HG03342 (cell line): Measurements from ENCODE around the gene DNAJB11.

ENCODE experiments used
- ATAC-seq: cut with Tn5 transposase; IDR thresholded peaks from one replicate; pipeline ENCODE4 v1.9.1; 2021; ENCODE audit warnings: mild to moderate bottlenecking, moderate library complexity; ENCODE audit not compliant: unreplicated experiment

DNAJB11 gene

DNA sequence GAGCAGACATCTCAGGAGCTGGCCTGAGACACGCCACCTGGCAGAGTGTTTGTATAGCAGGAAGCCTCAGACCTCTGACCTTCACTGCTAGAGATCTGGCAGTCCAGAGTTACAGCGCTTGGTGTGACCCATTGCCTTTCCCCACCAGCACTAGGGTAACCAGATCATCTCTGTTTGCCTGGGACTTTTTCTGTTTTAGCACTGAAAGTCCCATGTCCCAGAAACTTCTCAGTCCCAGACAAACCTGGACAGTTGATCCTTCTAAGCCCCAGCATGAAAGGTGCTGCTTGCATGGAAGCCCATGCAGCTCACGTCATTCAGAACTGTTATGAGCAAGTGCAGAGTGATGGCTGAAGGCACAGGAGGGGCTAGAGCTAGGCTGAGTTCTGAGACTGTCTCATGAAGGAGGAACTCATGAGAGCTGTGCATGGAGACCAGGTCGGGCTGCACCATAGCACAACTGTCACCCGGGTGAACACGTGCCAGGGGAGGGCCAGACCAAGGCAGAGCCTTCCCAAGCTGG is 24.1 kb downstream of the DNAJB11 start:
- ATAC-seq, result no peak

DNA sequence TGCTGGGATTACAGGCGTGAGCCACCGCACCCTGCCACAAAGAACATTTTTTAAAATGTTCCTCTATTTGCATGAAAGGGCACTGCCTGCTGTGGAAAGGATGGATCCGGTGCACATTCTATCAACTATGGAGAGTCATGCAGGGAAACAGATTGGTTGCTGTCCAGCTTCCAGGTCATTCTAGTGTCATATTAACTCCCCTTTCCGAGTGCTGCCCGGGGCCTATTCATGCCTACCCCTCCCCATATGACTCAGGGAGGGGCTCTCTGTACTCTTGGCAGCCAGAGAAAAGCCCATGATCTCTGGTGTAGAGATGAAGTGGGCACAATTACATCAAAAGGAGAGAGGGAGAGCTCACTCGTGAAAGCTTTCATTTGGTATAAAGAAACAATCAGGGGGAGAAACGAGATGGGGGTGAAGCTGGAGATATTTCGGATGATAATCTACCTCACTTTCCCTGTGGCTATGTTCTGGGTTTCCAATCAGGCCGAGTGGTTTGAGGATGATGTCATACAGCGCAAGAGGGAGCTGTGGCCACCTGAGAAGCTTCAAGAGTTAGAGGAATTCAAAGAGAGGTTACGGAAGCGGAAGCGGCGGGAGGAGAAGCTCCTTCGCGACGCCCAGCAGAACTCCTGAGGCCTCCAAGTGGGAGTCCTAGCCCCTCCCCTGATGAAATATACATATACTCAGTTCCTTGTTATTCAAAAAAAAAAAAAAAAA is 26.2 kb downstream of the DNAJB11 start:
- no peak for ATAC-seq

DNA sequence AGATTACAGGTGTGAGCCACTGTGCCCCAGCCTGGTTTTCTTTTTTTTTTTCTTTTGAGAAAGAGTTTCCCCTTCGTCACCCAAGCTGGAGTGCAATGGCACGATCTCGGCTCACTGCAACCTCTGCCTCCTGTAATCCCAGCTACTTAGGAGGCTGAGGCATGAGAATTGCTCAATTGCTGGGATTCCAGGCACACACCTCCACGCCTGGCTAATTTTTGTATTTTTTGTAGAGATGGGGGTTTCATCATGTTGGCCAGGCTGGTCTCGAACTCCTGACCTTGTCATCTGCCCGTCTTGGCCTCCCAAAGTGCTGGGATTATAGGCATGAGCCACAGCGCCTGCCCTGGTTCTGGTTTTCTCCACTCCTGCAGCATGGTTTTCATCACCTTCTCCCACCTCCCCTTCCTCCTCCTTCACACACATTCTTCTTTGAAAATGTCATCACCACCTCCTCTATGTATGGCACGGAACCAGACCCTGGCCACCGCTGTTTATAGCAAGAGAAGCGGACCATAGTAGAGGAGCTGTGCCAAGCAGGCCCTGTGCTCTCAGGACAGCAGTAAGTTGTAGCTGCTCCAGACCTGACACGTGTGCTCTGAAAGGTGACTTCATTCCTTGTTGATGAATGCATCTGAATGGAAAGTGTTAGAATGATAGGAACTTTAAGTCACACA is 27.7 kb downstream of the DNAJB11 start:
- ATAC-seq, result no peak

DNA sequence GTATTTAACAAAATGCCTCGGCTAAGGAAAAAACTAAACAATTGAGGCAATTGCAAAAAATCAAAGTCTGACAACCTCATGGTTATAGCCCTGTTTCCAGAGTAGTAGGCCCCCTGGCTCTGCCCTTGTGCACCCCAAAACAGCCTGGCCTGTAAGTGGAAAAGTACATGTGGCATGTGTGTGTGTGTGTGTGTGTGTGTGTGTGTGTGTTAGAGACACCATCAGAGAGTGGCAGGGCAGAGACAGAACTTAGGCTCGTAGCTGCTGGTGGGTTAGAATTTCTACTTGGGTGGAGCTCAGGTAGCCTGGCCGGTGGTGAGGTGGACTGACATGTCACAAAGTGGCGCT is 28.2 kb downstream of the DNAJB11 start:
- no peak for ATAC-seq

DNA sequence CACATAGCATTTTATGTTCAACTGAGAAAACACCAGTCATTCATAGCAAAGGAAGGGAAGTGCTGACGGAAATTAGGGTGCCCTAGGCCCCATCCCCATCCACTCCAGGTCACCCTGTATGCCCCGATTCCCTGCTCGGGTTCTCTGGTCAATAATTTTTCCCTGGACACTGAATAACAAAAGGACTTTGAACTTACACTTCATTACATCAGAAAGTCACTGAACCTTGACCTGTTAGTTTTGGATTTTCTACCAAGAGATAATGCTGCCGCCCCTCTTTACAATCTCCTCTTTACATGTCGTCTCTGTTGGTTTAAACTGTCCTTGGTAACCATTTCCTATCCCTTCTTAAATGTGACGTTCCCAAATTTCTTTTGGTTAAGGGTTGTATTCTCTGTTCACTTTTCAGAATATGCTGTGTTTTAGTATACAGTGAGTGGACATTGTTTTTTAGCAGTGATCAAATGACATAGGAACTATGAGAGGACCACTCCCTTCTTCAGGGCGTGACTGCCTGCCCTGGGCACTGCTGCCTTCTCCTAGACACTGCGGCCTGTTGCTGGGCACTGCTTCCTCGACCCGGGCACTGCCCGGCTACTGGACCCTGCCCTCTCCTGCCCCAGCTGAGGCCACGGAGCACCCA is 28.7 kb downstream of the DNAJB11 start:
- ATAC-seq, result no peak

DNA sequence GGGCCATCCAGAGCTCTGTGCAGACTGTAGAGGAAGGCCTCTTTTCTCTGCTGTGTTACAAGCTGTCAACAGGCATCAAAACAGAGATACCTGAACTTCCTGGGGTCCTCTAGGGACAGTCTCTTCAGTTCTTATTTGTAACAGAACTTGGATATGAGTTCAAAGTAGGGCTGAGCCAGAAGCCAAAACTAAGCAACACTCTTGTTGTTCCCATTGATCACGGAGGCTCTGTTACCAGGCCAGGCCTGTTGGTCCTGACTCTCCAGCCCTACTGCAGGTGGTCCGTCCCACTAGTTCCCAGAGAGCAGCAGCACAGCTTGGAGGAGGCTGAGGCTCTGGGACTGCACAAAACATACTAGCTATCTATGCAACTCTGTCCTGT is 29.3 kb downstream of the DNAJB11 start:
- ATAC-seq, result no peak

DNA sequence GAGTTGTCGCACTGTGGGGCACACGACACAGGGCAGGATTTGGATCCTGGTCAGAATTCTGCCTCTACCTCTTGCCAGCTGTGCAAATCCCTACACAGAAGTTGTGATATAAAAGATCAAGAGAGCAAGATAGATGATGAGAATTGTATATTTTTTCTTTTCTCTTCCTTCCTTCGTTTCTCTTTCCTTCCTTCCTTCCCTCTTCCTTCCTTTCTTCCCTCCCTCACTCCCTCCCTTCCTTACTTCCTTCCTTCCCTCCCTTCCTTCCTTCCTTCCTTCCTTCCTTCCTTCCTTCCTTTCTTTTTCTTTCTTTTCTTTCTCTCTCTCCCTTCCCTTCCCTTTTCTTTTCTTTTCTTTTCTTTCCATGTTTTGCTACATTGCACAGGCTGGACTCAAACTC is 30.4 kb downstream of the DNAJB11 start:
- no peak for ATAC-seq

DNA sequence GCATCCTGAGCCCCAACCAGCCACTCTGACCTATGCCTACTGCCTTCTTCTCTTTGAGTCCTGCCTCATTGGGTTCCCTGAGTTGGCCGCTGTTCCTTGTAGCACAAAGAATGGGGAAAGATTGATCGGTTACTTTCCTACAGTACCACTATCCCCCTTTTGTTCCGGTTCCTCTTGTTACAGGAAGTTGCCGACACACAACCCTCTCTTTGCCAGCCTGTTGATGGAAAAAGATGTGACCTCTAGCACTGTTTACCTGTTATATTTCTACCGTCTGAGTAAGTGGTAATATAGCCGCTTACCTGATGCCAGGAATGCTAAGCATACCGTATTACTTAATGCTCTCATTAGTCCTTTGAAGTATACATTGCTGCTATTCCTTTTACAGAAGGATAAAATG is 32.6 kb downstream of the DNAJB11 start:
- ATAC-seq, result no peak

DNA sequence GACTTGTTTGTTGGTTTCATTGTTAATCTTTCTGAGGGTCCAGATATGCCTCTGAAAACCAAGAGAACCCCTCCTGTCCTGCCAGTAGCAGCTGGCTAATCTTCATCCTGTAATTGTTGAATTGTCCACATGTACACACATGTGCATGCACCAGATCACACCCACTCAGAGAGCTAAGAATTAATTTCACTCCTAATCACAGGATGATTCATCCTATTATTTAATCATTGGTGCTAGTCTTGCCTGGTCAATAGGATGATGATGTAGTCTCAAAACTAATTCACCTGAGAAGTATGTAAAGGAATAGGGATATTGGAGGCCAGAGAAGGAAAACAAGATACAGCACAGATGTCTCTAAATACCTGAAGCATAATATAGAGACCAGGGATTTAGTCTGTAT is 34.6 kb downstream of the DNAJB11 start:
- ATAC-seq, result no peak

DNA sequence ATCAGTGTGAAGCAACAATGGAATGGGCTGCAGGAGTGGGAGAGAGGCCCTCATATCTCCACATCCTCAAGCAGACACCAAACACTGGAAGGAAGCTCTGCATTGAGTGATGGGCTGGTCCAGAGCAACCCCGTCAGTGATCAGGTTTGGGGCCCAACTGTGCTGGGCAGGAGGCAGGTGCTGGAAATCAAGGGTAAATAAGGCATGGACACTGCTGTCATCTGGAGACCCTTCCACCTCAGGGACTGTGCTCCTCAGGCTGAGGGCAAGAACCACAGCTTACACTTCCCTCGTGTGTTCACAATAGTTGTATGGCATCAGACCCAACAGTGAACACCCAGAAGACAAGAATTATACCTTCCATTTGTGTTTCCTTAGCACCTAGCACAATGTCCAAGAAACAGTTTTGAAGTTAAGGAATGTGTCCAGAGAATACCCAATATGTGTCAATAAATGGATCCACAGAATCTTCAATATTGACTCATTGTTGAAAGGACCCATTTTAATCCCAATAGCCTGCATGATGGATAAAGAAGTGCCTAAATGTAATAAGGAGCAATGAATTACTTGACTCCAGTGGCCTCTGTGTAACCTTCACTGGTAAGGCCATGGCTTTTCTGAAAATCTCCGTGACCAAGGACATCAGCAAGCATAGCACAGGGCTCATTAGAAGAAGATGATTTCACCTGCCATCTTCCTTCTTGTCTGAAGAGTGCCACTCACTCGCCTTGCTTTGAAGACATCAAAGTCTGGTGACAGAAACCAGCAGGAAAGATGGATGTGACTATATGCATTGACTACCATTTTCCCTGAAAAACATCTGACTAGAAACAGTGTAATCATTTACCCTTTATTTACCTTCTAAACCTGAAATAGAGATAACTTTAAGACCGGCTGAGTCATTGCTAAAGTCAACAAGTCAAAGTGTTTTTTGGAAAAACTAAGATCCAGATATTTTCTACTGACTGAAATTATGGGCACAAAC is 35.3 kb downstream of the DNAJB11 start:
- ATAC-seq, result no peak

DNA sequence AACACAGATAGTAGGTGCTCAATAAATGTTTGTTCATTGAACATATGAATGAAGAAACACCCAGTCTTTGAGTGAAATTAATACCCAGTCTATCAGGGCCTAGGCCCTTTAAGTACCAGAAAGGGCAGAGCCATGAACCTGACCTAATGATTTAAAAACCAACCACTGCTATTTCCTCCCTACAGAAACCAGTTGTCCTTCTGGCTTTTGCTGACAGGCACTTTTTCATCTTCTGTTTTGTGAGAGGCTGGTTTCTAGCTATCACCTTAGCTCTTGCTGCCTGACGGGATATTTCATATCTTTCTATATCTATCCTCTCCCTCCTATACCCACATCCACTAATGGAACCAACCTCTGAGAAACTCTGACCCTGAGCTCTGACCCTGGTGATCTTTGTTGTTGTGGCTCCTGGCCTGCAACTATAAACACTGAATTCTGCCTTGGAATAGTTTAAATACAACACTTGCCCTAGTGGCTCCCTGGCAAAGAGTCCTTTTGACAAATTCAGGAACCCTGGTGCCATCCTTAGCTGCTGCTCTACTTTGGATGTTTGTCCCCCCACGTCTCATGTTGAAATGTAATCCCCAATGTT is 38.2 kb downstream of the DNAJB11 start:
- ATAC-seq, result no peak

DNA sequence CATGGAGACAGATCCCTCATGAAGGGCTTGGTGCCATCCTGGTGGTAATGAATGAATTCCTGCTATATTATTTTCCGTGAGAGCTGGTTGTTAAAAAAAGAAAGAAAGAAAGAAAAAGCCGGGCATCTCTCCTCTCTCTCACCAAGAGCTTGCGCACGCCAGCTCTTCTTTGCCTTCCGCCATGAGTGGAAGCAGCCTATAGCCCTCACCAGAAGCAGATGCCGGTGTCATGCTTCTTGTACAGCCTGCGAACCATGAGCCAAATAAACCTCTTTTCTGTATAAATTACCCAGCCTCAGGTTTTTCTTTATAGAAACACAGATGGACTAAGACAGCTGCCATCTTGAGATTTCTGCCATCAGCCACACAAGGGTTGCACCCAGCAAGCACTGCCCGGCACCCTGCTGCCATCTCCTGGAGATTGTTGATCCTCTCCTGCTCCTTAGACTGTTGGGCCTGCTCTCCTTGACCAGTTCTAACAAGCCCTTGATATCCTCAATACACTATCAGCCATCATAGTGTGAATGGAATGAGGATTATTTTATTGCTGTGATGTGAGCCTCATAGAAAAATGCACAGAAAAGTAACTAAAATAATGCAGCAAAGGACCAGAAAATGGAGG is 38.8 kb downstream of the DNAJB11 start:
- ATAC-seq, result no peak

DNA sequence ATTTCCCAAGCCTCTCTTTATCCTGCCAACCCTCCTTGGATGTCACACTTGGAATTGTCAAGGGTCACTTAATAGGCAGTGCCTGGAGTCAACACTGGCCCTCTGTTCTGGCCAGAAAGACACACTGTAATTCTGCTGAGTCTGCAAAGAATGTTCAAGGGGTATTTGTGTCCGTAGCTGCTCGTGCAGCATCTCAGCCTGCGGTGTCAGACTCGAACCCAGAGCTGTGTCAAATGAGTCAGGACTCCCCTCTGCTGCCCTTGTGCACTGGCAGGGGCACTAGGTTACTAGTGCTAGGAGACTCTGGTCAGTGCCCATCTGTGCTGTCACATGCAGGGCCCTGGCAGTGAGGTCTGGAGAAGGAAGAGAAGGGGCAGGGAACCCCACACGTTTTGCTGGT is 41.5 kb downstream of the DNAJB11 start:
- no peak for ATAC-seq

DNA sequence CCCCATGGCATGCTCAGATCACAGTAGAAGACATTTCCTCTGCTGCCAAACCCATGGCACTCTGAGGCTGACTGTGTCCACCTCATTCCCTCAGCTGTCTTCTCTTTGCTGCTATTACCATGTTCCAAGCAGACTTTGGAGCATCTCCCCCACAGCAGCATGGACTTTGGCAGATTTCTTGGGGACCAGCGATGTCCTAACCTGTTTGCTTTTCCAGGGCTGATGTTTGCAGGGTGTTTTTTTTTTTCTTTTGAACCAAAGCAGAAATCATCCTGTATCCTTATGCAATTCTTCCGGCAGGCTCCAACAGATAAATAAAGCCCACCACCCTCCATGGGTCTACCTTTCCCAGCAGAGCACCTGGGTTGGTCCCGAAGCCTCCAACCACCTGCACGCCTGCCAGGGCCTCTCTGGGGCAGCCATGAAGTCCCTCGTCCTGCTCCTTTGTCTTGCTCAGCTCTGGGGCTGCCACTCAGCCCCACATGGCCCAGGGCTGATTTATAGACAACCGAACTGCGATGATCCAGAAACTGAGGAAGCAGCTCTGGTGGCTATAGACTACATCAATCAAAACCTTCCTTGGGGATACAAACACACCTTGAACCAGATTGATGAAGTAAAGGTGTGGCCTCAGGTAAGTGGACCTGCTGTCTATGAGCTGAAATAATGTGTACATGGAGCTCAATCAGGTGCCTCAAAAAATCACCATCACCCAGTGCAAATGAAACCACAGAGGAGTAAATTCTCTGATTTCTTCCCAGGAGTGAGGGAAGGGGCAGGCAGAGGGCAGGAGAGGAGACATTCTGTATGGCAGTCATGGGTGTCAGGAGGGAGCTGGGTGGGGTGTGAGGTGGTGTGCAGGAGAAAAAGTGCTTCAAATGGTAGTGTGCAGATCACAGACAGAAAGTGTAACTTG is 42.5 kb downstream of the DNAJB11 start, which contains the start of gene AHSG:
TSS of gene AHSG (plus strand) at position 340 of the 916 bp plus-strand sequence. CDS start at position 422, 82 bp downstream.
- no peak for ATAC-seq

DNA sequence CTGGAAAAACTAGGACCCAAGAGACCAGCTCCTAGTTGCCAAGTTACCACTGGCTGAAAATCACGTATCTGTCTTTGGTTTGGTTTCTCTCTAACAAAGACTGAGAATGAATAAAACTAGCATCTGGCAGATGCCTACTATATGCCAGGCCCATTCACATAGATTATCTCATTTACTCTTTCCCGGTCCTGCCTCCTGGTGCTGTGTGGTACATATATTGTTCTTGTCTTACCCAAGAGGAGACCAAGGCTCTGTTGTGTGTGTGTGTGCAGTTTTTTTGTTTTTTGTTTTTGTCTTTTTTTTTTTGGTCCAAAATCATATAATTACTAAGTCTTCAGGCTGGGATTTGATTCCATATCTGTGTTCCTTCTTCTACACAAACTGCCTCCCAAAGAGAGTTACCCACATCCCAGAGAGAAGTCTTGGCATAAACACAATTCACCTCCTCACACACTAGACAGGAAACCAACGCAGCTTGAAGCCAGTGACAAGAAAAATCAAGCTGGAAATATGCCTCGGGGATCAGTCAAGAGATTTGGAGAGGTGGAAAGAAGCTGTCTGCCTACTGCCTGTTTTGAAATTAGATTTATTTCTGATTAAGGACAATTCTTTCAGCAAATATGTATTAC is 43.2 kb downstream of the DNAJB11 start:
- no peak for ATAC-seq

DNA sequence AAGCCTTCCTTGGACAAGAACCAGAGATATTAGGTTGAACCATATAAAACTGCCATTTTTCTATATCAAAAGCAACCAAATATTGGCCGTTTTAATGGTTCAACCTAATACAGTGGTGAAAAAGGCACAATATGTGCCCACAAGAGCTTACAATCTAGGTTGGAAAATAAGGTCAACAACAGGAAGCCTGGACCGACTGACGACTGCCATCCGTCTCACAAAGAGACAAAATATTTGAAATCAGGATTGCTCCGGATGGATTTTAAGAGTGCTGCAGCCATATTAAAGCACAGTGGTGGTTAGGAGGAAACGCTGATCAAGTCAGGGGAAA is 43.7 kb downstream of the DNAJB11 start:
- no peak for ATAC-seq

DNA sequence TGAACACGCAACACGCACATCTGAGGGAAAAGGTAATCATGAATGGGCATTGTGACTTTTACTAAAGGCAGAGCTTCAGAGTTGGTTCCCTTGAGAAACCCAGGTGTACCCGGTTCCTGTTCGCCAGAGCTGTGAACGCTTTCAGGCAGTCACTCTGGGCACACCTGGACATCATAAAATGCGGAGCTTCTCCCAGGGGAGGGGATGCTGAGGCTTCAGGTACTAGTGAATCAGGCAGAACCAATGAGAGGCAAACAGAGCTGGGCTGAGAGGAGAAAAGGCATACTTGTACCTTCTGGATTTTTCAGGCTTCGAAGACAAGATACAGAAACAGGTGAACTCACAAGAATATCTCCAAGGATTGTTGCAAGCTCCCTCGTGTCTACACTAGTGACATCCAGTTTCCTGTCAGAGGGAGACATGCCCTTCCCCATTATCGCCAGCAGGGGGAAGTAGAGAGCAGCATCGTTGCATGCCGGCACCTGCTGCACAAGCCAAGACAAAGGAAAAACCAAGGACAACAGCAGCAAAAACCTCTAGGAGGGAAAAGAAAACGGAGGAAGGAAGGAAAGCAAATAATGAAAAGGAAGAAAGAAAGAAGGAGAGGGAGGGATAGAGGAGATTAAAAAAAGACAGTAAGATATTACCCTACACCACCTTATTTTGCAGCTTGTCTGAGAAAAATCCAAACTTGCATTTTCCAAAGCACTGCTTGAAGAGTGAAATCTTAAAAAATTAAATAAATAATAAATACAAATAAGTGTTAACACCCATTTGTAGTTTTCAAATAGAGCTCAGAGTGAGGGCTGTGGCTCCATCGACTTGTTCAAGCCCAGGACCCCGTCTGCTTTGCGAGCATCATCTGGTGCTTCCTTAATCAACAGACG is 44.3 kb downstream of the DNAJB11 start:
- no peak for ATAC-seq

DNA sequence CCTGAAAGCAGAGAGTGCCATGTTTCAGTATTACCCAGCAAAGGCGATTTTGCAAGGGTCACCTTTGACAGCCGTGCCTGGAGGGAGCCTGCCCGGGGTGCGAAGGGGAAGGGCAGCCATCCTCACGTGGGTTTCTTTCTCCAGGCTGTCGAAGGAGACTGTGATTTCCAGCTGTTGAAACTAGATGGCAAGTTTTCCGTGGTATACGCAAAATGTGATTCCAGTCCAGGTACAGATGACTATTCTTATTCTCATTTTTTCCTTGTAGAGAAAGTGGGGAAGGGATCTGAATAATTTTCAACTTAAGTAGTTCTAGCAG is 45.7 kb downstream of the DNAJB11 start:
- ATAC-seq, result no peak
